Amniotic epithelial cell (primary cell): ENCODE results near the gene FAM227A.

Experiments
- DNase-seq: peaks from one replicate; pipeline ENCODE4 v3.0.0-alpha.2; 2010; ENCODE audit warnings: low read depth

The FAM227A gene

DNA sequence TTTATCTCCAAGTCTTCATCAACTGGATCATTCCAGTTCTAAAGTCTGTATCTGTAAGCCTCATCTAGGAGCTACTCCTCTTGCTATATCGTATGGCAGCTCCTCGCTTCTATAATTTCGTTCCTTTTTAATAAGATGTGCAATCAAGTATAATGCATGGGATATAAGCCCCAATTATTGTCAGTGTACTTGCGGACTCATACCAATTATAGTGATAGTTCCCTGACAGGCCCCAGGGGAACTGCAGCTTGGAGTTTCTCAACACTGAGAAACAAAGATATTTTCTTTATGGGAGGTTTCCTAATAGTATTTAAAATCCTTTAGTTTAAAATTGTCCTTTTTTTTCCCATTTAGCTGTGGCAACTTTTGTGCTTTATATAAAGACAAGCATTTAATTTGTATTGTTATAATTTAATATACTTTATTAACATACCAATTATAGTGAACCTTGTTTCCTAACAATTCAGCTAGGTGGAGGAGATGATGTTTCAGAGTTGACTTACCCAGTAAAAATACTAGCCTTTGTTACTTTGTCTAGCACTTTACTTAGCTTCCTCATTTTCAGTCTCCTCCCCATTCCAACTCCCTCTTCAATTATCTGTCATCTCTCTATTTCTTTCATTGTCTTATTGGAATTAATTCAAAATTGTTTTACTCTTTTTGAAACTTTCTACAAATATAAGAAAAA is 124.8 kb downstream of the FAM227A start:
- DNase-seq: no peak
